ENCODE data around the gene BMP7.

DNA sequence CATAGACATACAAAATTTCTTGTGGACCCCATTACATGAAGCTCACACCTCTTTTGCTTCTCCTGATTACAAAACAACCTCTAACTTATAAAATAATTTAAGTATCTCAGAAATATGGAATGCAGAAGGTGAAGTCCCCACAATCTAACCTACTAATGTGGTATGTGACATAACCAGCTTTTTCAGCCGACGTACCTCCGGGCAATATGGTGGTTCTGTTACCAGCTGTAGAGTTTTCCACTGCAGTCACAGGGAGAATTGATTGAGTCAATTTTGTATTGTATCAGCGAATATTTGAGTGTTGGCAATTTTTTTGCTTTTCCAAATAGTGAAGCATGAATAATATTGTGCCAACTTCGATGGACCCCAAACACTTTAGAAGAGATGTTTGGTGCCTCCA is 47.5 kb upstream of the BMP7 start:
- no peak for TF ChIP-seq POLR2A (IDR thresholded peaks at IDR 0.05)
- TF ChIP-seq, protein P1, sequence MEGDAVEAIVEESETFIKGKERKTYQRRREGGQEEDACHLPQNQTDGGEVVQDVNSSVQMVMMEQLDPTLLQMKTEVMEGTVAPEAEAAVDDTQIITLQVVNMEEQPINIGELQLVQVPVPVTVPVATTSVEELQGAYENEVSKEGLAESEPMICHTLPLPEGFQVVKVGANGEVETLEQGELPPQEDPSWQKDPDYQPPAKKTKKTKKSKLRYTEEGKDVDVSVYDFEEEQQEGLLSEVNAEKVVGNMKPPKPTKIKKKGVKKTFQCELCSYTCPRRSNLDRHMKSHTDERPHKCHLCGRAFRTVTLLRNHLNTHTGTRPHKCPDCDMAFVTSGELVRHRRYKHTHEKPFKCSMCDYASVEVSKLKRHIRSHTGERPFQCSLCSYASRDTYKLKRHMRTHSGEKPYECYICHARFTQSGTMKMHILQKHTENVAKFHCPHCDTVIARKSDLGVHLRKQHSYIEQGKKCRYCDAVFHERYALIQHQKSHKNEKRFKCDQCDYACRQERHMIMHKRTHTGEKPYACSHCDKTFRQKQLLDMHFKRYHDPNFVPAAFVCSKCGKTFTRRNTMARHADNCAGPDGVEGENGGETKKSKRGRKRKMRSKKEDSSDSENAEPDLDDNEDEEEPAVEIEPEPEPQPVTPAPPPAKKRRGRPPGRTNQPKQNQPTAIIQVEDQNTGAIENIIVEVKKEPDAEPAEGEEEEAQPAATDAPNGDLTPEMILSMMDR (IDR thresholded peaks at IDR 0.05): no peak

All from adrenal gland (tissue), 5 donors.